Measurements from ENCODE around the gene PDE6G.
A peak's percentile ranks its signal among the peaks of the same experiment; 100 is the strongest.
"Not testable (repeated sequence)": the region's sequence is repeated elsewhere in the genome, so short reads cannot be mapped to it uniquely, and the experiment has no call there.

The PDE6G gene

GRCh38 chr17:81635431-81635830 is 20.9 kb downstream of the PDE6G start:
- DNase-seq (ENCODE audit: low read depth in 2 of 2) = no peak

DNA sequence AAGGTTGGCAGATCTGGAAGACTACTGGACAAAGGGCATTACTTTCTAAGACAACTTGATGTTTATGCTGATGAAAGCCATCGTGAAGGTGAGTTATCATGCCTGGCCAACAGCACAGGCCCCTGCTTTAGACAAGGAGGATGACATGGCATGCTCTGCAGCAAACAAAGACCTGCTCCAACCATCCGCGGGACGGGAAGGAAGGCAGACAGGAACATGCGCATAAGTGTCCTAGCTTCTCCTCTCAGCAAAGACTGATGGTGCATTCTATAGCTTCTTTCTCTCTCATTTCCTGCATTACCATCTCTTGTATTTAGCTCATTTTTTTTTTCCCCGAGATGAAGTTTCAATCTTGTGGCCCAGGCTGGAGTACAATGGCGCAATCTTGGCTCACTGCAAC is 24.9 kb downstream of the PDE6G start:
- no peak for DNase-seq (ENCODE audit: low read depth in 2 of 2)

- no peak for DNase-seq (ENCODE audit: low read depth in 2 of 2)
These were observed 26.1 kb downstream of the PDE6G start for GRCh38 chr17:81630274-81630673.

DNA sequence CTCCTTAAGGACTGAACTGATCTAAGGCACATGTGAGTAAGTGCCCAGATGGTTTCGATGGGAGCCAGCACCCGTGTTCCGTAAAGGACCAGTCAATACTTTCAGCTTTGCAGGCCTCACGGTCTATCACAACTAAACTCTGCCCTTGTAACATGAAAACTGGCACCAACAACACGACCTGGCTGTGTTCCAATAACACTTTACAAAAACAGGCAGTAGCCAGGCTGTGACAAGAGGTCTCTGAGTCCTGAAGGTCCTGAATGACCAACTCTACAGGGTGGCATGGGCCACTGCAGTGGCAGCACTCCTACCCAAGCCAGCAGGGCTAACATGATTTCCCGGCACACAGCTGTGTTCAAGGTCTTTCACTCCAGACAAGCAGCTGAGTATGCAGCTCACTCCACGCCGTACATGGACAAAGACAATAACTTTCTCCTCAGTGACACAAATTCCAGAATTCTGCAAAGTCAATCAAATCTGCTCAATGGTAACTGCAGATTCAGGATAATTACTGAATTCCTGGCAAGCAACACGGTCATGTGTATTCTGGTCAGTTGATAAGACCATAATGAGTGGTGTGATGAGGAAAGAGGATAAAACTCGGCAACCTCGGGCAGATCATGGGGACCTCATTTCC is 34.7 kb downstream of the PDE6G start:
- DNase-seq (ENCODE audit: low read depth in 2 of 2) = no peak

DNA sequence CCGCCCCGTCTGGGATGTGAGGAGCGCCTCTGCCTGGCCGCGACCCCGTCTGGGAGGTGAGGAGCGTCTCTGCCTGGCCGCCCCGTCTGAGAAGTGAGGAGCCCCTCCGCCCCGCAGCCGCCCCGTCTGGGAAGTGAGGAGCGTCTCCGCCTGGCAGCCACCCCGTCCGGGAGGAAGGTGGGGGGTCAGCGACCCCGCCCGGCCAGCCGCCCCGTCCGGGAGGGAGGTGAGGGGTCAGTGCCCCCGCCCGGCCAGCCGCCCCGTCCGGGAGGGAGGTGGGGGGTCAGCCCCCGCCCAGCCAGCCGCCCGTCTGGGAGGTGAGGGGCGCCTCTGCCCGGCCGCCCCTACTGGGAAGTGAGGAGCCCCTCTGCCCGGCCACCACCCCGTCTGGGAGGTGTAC is 38.0 kb downstream of the PDE6G start:
- not testable (repeated sequence) for DNase-seq (ENCODE audit: low read depth in 2 of 2)

DNA sequence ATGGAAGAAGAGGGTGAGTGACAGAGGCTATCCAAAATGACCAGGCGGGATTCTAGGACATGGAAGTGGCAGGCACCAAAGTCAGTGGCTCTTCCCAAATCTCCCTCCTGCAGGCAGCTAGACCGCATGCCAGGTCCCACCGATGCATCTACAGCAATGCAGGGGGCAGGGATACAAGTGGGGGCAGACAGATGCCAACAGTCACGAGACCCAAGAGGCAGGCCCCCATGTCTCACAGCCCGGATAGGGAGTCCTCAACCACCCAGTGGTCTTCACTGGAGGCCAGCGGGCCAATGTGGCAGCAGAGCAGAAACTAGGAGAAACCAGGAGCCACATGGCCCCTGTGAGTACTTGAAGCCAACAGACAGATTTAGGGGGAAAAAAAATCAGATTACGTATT is 39.5 kb downstream of the PDE6G start:
- no peak for DNase-seq (ENCODE audit: low read depth in 2 of 2)

DNA sequence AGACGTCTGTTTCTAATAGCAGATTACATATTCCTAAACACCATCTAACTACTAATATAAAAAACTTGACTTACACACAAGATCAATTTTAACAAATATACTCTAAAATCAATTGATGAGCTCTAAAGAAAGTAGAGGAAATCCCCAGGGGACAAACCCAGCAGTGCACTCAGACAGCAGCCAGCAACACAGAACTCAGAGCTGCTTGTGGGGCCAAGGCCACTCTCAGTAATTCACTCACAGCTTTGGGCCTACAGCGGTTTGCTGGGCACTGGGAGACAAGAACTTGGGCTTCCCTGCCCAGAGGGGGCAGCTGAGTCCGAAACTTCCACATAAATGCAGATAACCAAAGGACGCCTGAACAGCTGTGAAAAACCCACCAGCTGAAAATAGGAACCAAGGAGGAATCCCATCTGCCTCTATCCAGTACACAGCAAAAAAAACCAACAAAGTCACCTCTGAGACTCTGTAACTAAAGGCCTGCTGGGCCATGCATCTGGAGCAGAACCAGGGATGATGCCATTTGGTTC is 40.9 kb downstream of the PDE6G start:
- DNase-seq (ENCODE audit: low read depth in 2 of 2) = no peak

DNA sequence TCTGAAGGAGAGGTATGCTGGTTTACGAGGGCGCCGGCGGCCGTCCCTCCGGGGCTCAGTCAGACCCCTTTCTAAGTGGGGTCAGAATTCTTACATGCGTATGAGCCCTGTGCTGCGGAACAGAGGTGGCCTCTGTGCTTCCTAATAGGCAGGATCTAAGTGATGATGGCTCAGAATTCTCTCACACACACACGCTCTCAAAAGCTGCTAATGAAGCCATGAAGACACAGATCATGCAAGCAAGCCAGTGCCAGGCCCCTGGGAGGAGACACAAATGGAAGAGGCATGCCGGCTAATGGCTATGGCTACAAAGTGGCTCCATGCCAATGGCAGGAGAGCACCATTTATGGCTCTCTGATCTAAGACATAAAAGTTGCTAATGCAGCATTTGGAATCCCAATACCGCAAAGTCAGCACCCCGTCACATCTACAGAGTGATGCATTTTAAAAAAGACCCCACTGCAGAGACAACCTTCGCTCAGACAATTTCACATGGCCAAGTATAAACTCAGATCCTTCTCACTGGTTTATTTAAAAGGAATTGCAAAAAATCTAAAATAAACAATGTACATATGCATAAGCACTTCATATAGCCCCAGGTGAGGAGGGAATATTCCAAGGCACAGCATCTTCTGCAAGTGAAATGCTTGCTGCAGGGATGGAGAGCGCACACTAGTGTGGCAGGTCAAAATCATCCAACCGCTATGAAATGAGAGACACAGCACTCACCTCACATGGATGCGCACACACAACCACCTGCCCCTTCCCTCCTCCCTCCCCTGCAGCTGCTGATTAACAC is 44.0 kb downstream of the PDE6G start:
- DNase-seq (ENCODE audit: low read depth in 2 of 2) = no peak

DNA sequence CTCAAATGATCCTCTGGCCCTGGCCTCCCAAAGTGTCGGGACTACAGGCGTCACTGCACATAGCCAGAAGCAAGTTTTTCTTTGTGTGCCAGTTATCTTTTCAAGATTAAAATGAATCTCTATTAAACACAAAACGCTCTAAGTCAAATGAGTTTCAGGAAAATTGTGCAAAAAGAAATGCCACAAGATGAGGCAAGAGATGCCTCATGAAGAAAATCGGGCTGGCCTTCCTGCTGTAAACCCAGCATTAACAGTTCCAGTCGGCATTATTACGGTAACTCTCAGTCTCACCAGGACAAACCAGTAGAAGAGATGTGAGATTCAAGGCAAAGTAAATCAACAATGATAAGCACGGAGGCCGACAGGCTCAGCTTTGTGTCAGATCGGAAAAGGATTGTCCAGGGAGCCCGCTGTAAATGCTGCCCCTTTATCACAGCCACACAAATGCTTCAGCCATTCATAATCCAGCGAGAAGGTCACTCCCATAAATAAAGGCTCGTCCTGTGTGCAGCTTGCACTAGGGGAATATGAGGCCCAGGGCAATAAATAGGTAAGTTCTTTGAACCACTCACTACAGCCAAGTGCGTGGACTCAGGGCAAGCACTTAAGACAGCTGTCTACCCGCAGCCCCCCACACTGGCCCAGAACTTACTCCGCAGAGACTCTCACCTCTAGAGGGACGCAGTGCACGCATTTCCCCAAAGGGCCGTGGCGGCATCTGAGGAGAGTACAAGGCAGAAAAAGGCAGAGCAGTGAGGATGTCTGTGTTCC is 46.6 kb downstream of the PDE6G start:
- DNase-seq (ENCODE audit: low read depth in 2 of 2) = no peak

DNA sequence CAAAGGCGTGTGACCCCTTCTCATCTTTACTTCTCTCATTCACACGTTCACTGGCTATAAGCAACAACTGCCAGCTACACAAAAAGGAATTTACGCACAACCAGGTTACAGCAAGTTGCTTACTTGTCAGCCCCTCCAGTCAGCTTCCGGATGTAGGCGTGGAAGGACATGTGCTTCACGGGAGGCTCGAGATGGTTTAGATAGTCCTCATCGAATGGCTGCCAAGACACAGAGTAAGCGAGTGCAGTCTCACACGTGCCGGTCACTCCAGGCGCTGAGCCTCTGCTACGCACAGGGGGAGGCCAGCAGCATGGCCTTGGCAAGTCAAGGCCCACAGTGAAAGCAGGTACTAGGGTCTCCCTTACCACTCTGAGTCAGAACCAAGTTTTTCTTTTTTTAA is 47.7 kb downstream of the PDE6G start:
- no peak for DNase-seq (ENCODE audit: low read depth in 2 of 2)

DNA sequence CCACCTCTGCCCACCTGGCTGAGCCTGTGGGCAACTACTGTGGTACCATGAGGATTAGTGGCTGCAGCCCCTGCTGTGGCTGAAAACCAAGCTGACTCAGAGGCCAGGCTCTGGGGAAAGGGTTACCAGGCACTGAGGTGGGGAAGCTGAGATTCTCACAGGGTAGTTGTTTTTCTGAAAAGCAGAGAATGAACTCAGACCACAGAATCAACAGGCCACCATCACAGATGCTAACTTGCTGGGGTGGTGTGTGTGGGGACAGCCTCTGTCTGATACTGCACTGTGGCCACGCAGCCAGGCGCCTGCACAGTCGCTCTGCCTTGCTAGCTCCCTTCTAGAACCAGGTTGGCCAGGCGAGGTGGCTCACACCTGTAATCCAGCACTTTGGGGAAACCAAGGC is 48.3 kb downstream of the PDE6G start:
- DNase-seq (ENCODE audit: low read depth in 2 of 2) = no peak

GRCh38 chr17:81607431-81607830 is 48.9 kb downstream of the PDE6G start:
- DNase-seq (ENCODE audit: low read depth in 2 of 2) = no peak

GRCh38 chr17:81603846-81604610 is 52.3 kb downstream of the PDE6G start:
- DNase-seq (ENCODE audit: low read depth in 2 of 2) = no peak

DNA sequence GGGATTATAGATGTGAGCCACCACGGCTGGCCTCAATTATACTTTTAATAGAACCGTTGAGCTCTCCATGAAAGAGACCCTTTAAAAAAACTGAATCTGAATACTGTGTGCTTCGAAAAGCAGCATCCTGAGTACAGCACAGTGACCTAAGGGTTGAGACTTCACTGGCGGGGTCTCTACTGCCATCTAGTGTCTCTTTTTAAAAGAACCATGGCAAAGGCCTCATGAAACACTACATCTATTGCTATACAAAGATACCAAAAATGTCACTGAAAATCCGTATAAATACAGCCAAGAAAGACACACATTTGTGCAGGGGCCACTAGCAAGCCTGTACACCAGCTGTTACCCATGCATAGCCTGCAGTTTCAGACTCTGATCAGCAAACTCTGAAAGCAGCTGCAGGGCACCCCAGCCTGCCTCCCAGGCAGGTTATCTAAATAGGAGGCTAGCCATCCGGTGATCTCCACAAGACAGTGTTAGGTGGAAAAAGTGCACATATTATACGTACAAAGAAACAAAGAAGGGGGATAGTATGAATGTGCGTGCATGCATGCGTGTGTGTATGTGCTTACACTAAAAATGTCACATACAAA is 54.7 kb downstream of the PDE6G start:
- peak; percentile 7 to 21 for DNase-seq (ENCODE audit: low read depth in 2 of 2)

Data from stimulated activated CD8-positive, alpha-beta memory T cell treated with anti-CD3 and anti-CD28 coated beads, Interleukin-7, amount 100 ng/mL, for 4 hours (primary cell).